GM12864 (cell line): ENCODE measurements around the gene POMT2.
"Not testable (repeated sequence)": the region's sequence is repeated elsewhere in the genome, so short reads cannot be mapped to it uniquely, and the experiment has no call there.

Experiments used
- DNase-seq: peaks from one replicate; pipeline ENCODE4 v3.0.0-alpha.2; 2011; ENCODE audit warnings: low read depth
- H3K4me3 ChIP-seq: 2 replicates; pipeline ENCODE4 v1.5.1; 2011; ENCODE audit warnings: mild to moderate bottlenecking, low read depth, low read length, control low read depth
- TF ChIP-seq, protein P1 (sequence below): IDR thresholded peaks from 2 replicates; pipeline ENCODE4 v1.5.1; 2011; ENCODE audit warnings: low read depth, mild to moderate bottlenecking, moderate library complexity, low read length, control low read depth, inconsistent platforms; ENCODE audit errors: missing control alignments

The POMT2 gene

DNA sequence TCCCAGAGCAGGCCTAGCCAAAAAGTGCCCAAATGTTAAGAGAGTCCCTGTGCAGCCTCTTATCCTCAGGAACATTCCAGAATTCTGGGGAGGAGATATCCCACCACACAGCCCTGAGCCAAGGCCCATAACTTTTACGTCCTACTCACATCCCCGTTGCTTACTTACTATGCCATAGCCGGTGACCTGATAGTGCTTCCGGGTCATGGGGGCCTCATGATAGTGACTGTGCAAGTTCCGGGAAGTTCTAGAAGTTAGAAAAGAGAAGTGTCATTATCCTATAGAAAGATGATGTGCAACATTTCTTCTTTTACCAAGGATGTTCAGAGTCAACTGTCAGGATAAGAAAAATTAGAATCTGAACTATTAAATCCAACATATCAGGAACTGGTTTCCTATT is 34.1 kb downstream of the POMT2 start:
- no peak for DNase-seq
- TF ChIP-seq, protein P1, sequence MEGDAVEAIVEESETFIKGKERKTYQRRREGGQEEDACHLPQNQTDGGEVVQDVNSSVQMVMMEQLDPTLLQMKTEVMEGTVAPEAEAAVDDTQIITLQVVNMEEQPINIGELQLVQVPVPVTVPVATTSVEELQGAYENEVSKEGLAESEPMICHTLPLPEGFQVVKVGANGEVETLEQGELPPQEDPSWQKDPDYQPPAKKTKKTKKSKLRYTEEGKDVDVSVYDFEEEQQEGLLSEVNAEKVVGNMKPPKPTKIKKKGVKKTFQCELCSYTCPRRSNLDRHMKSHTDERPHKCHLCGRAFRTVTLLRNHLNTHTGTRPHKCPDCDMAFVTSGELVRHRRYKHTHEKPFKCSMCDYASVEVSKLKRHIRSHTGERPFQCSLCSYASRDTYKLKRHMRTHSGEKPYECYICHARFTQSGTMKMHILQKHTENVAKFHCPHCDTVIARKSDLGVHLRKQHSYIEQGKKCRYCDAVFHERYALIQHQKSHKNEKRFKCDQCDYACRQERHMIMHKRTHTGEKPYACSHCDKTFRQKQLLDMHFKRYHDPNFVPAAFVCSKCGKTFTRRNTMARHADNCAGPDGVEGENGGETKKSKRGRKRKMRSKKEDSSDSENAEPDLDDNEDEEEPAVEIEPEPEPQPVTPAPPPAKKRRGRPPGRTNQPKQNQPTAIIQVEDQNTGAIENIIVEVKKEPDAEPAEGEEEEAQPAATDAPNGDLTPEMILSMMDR, result no peak
- no peak overlapping the region for H3K4me3 ChIP-seq

DNA sequence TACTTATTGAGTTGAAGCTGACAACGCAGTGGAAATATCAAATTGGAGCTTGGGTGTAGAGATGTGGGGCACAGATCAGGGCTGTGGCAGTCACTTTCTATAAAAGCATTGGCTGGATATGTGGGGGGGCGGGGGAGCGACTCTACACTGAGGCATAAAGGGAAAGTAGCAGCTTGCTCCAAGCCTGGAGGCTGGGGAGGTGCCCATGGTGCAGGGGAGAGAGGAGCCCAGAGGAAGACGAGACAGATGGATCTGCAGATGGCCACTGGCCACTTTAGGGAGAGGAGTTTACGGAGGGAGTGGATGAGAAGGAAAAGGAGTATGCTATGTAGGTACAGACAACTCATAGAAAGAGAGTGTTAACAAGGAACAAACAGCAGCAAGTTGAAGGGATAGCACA is 36.2 kb downstream of the POMT2 start:
- TF ChIP-seq, protein P1, result no peak
- H3K4me3 ChIP-seq, result no peak overlapping the region
- DNase-seq, result no peak

DNA sequence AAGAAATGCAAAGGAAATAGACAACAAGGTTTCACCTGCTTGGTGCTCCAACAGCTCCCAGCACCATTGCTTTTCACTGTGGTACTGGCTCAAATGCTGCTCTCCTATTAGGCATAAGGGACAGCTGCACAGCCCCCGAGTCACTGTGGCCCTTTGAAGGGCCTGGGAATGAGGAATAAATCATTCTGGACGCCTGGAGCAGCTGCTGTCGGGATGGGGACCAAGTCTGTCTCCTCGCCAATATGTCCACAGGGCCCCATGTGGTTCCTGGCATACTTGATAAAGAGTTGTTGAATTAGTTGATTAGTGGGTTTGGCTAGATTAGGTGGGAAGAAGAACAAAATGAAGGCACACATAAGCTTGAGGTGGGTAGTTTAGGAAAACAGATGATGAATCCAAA is 36.6 kb downstream of the POMT2 start:
- TF ChIP-seq, protein P1, result no peak
- DNase-seq, result no peak
- no peak overlapping the region for H3K4me3 ChIP-seq

GRCh38 chr14:77281852-77282410 is 38.8 kb downstream of the POMT2 start:
- no peak for DNase-seq
- no peak overlapping the region for H3K4me3 ChIP-seq
- TF ChIP-seq, protein P1, result no peak

DNA sequence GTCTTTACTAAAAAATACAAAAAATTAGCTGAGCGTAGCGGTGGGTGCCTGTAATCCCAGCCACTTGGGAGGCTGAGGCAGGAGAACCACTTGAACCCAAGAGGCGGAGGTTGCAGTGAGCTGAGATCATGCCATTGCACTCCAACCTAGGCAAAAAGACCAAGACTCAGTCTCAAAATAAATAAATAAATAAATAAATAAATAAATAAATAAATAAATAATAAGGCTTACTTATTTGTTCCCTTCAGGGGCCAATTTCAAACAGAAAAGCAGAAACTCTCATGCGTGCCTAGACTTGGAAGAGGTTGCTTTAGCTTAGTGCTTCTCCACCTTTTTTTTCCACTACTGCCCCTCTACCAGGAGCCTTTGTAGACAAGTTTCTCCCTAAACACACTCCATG is 39.8 kb downstream of the POMT2 start:
- H3K4me3 ChIP-seq, DNase-seq: not testable (repeated sequence)

DNA sequence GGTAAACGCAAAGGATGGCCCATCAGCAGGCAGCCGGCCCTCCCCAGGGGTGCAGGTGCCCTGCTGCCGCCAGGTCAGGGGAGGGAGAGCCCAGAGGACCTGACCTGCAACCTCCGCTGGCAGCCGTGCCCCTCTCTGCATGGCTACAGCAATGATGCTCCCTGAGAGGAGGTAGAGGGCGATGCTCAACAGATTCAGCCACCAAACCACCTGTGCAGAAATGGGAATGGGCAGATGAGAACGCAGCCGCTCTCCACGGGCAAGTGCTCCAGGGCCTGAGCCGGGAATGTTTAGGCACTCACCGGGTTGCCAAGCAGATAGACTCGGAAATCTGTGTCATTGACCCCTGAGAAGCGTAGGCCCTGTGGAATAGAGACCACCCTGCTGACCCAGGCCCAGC is 41.0 kb downstream of the POMT2 start:
- DNase-seq, result no peak
- TF ChIP-seq, protein P1, result no peak
- no peak overlapping the region for H3K4me3 ChIP-seq

- DNase-seq, result no peak
- no peak overlapping the region for H3K4me3 ChIP-seq
- TF ChIP-seq, protein P1, result no peak
Measured at GRCh38 chr14:77278461-77279230, 42.0 kb downstream of the POMT2 start.
